Bronchial epithelial cell (primary cell): ENCODE data around the gene SRD5A2. TPM values are rescaled to one million over a fixed set of nuclear protein-coding genes. Genes with fewer than 3 reads are reported as not detected.

Experiments used
- DNase-seq: peaks from one replicate; pipeline ENCODE4 v3.0.0-alpha.2; 2010; ENCODE audit warnings: low read depth
- FAIRE-seq: peaks from 2 replicates; lab custom pipeline; 2011; peaks lifted over from hg19 to GRCh38; lab: Jason Lieb, UNC
- H3K27me3 ChIP-seq: 2 replicates; pipeline ENCODE4 v1.5.1; 2011; ENCODE audit warnings: low read length; ENCODE audit not compliant: control insufficient read depth, insufficient read depth
- H3K36me3 ChIP-seq: 2 replicates; pipeline ENCODE4 v1.5.1; 2011; ENCODE audit warnings: low read length; ENCODE audit not compliant: control insufficient read depth, insufficient read depth
- H3K4me3 ChIP-seq: 2 replicates; pipeline ENCODE4 v1.5.1; 2011; ENCODE audit warnings: mild to moderate bottlenecking, low read depth, low read length, control low read depth
- total RNA-seq: library from RNA; depleted of rRNA; stranded (reverse); fragments of >200 nt; gene quantifications from 2 replicates; pipeline ENCODE4 v1.2.1, GENCODE V29; 2014
- TF ChIP-seq, protein P1 (sequence below): IDR thresholded peaks from 2 replicates; pipeline ENCODE4 v1.5.1; 2011; ENCODE audit warnings: mild to moderate bottlenecking, moderate library complexity, low read length, control low read depth, inconsistent platforms; ENCODE audit not compliant: insufficient read depth, severe bottlenecking

The SRD5A2 gene
- total RNA-seq, 1 donor from 2014 or later: not detected

DNA sequence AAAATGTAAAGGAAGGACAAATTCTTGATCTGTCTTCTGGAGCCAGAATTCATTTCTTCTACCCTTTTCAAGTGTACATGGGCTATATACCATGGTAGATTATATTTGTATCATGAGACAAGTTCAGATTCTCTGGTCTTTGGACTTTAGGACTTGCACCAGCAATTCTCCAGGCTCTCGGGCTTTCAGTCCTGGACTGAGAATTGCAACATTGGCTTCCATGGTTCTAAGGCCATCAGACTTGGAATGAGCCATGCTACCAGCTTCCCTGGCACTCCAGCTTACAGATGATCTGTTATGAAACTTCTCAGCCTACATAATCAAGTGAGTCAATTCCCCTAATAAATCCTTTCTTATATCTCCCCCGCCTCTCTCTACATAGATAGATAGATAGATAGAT lies 33.3 kb downstream of the SRD5A2 start:
- Histone ChIP-seq H3K4me3 (no peak overlapping the region), H3K27me3 (peaks cover 2% of the 10 kb centered on the region), H3K36me3 (no peaks in the 10 kb centered on the region)
- FAIRE-seq: no peak
- no peak for DNase-seq
- TF ChIP-seq, protein P1, sequence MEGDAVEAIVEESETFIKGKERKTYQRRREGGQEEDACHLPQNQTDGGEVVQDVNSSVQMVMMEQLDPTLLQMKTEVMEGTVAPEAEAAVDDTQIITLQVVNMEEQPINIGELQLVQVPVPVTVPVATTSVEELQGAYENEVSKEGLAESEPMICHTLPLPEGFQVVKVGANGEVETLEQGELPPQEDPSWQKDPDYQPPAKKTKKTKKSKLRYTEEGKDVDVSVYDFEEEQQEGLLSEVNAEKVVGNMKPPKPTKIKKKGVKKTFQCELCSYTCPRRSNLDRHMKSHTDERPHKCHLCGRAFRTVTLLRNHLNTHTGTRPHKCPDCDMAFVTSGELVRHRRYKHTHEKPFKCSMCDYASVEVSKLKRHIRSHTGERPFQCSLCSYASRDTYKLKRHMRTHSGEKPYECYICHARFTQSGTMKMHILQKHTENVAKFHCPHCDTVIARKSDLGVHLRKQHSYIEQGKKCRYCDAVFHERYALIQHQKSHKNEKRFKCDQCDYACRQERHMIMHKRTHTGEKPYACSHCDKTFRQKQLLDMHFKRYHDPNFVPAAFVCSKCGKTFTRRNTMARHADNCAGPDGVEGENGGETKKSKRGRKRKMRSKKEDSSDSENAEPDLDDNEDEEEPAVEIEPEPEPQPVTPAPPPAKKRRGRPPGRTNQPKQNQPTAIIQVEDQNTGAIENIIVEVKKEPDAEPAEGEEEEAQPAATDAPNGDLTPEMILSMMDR: no peak

DNA sequence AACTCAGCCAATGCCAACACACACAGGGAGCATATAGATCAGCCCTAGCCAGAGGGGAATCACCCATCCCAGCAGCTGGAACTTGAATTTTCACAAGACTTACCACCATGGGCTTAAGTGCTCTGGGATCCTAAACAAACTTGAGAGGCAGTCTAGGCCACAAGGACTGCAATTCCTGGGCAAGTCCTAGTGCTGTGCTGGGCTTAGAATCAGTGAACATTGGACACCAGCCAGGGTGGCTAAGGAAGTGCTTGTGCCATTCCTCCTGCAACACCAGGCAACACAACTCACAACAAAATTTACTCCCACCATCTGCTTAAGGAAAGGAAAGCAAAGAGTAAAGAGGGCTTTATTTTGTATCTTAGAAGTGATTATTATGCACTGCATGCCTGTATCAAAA lies 38.9 kb downstream of the SRD5A2 start:
- no peak for FAIRE-seq
- Histone ChIP-seq H3K4me3 (no peak overlapping the region), H3K36me3 (no peaks in the 10 kb centered on the region), H3K27me3 (peaks cover 2% of the 10 kb centered on the region)
- TF ChIP-seq, protein P1: no peak
- DNase-seq: no peak

DNA sequence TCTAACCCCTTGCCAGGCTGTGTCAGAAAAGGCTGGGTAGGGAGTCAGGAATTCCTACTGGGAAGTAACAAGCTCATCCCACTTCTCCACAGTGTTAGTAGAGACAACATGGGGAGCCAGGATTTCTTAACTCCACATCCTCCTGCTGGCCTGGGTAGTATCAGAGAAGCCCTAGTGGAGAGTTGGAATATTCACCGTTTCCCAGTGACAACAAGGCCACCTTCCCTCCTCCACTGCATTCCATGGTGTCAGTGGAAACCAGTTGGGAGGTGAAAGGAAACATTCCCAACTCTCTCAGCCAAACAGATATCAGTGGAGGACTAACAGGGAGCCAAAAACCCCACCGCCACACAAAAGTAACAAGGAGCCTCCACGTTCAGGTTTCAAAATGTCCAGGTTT lies 41.2 kb downstream of the SRD5A2 start:
- TF ChIP-seq, protein P1: no peak
- Histone ChIP-seq H3K36me3 (no peaks in the 10 kb centered on the region), H3K4me3 (no peak overlapping the region), H3K27me3 (peaks cover 2% of the 10 kb centered on the region)
- DNase-seq (no peak), FAIRE-seq (no peak)

DNA sequence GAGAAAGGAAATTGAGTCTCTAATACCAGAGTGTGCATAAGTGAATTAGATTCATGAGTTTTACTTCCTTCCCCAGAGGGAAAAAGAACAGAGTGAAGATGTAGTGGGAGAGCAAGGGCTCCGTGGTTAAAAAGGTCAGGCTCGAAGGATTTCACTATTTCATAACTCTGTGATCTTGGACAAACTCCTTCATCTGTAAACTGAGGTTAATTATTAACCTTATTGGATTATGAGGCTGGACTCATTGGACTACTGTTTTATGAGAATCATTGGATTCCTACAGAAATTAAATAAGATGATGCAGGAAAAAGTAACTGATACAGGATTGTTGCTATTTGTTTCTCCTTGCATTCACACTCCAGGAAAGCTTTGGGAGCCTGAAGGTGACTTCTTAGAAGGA lies 45.0 kb downstream of the SRD5A2 start:
- Histone ChIP-seq H3K27me3 (peaks cover 1% of the 10 kb centered on the region), H3K4me3 (no peak overlapping the region), H3K36me3 (no peaks in the 10 kb centered on the region)
- TF ChIP-seq, protein P1: no peak
- DNase-seq (no peak), FAIRE-seq (no peak)

DNA sequence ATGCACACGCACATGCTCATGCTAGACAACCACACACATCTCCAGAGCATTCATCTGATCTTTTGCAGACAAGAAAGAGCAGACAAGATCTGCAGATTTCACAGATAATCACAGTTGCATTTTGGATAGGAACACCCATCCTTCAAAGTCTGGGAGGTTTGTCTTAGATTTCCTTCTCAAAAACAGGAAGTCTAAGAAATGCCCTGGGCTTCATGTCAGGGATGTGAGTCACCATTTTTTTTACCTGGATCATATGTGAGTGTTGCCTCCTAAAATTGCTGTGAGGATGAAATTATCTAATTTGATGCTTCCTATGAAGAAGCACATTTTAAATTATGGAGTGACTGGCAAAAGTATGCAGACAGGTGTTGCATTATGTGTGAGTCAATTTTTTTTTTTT lies 46.1 kb downstream of the SRD5A2 start:
- no peaks in the 10 kb centered on the region for H3K27me3 ChIP-seq
- H3K36me3 ChIP-seq: no peaks in the 10 kb centered on the region
- TF ChIP-seq, protein P1: no peak
- FAIRE-seq: no peak
- peak; percentile 73 for DNase-seq
- no peak overlapping the region for H3K4me3 ChIP-seq

DNA sequence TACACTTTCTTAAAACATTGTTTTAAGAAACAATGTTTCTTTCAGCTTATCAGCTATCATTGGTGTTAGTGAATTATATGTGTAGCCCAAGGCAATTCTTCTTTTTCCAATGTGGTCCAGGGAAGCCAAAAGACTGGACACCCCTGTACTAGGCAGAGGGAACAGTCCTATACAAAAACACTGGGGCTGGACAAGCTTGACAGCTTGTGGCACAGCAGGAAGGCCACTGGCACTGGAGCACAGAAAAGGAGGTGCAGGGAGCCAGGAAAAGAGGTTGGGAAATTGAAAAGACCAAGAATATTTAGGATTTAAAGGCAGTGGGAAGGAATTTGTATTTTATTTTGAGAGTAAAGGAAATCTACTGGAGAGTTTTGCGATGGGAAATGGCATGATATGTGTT lies 47.7 kb downstream of the SRD5A2 start:
- peaks cover 3% of the 10 kb centered on the region for H3K27me3 ChIP-seq
- TF ChIP-seq, protein P1: no peak

More for the DNA sequence above, 47.7 kb downstream of the SRD5A2 start:
- FAIRE-seq (no peak), DNase-seq (no peak)
- H3K36me3 ChIP-seq: no peaks in the 10 kb centered on the region
- no peak overlapping the region for H3K4me3 ChIP-seq
